HepG2 (cell line): ENCODE results near the gene SLC16A3. TPM values are rescaled to one million over a fixed set of nuclear protein-coding genes. Genes with fewer than 3 reads are reported as not detected.

Experiments
- E2F2 ChIP-seq: sonication (generic); formaldehyde crosslinking; IDR thresholded peaks from 2 replicates; pipeline ENCODE4 v1.4.0; 2020; ENCODE audit warnings: missing genetic modification reagents, borderline replicate concordance
- ELF3 ChIP-seq: IDR thresholded peaks from 2 replicates; pipeline ENCODE4 v1.6.1; 2016; ENCODE audit warnings: missing genetic modification reagents, missing compliant biosample characterization
- GATAD2A ChIP-seq: IDR thresholded peaks from 2 replicates; pipeline ENCODE4 v1.6.1; 2016
- RBAK ChIP-seq: sonication (generic); formaldehyde crosslinking; IDR thresholded peaks from 2 replicates; pipeline ENCODE4 v1.5.1; 2020; ENCODE audit warnings: mild to moderate bottlenecking, missing genetic modification reagents
- SKIL ChIP-seq: sonication (generic); formaldehyde crosslinking; IDR thresholded peaks from 2 replicates; pipeline ENCODE4 v1.8.0; 2022; ENCODE audit warnings: missing genetic modification reagents, mild to moderate bottlenecking, moderate library complexity, borderline replicate concordance
- THYN1 ChIP-seq: sonication (generic); formaldehyde crosslinking; IDR thresholded peaks from 2 replicates; pipeline ENCODE4 v1.8.1; 2023; ENCODE audit warnings: low read depth, mild to moderate bottlenecking, moderate library complexity, missing genetic modification reagents, borderline replicate concordance
- ZBTB2 ChIP-seq: sonication (generic); formaldehyde crosslinking; IDR thresholded peaks from 2 replicates; pipeline ENCODE4 v1.8.0; 2022; ENCODE audit warnings: low read depth, missing genetic modification reagents
- ZNF12 ChIP-seq: sonication (generic); formaldehyde crosslinking; IDR thresholded peaks from 2 replicates; pipeline ENCODE4 v1.5.0; 2020; ENCODE audit warnings: missing genetic modification reagents
- ZNF564 ChIP-seq: sonication (generic); formaldehyde crosslinking; IDR thresholded peaks from 2 replicates; pipeline ENCODE4 v1.8.1; 2023; ENCODE audit warnings: mild to moderate bottlenecking, missing genetic modification reagents
- polyA plus RNA-seq, 8 experiments: library from polyadenylated mRNA; depleted of rRNA in 3 of 8; stranded (reverse) in 7 of 8; unstranded in 1 of 8; fragments of >200 nt; fragmentation: Illumina TruSeq in 4 of 8; extraction: Trizol in 4 of 8; gene quantifications; 2 replicates each; pipeline versions ENCODE4 v1.2.1 to v1.2.3, GENCODE V29; 2011 to 2016; ENCODE audit warnings: low read depth in 4 of 8, missing spikeins in 1 of 8, mixed read lengths in 1 of 8; ENCODE audit not compliant: insufficient read depth in 1 of 8
- total RNA-seq, 5 experiments: library from RNA; depleted of rRNA; stranded (reverse); fragments of >200 nt; fragmentation: Illumina TruSeq; extraction: Trizol; gene quantifications; 2 replicates each; pipeline ENCODE4 v1.2.3, GENCODE V29; 2016; ENCODE audit warnings: low read depth in 1 of 5
- TF ChIP-seq, protein P1 (sequence below): sonication (generic); formaldehyde crosslinking; IDR thresholded peaks from 2 replicates; pipeline ENCODE4 v1.5.1; 2020; ENCODE audit warnings: mild to moderate bottlenecking, missing genetic modification reagents, moderate library complexity
- TF ChIP-seq, protein P2 (sequence below): sonication (generic); formaldehyde crosslinking; IDR thresholded peaks from 2 replicates; pipeline ENCODE4 v1.8.0; 2022; ENCODE audit warnings: mild to moderate bottlenecking, missing genetic modification reagents, borderline replicate concordance
- TF ChIP-seq, protein P3 (sequence below), 2 experiments: sonication (generic) in 1 of 2; formaldehyde crosslinking in 1 of 2; IDR thresholded peaks; 2 replicates each; pipeline versions ENCODE4 v1.4.0 to v1.6.1; 2018 to 2020; ENCODE audit warnings: missing genetic modification reagents in 2 of 2, borderline replicate concordance in 1 of 2, low read depth in 1 of 2, mild to moderate bottlenecking in 1 of 2, missing biosample characterization in 1 of 2

SLC16A3 gene
- total and polyA plus RNA-seq, 2 of the 13 experiments (the other 11 are each of a cell fraction or from before 2014, with no cell fraction given), result 242 to 349 TPM

DNA sequence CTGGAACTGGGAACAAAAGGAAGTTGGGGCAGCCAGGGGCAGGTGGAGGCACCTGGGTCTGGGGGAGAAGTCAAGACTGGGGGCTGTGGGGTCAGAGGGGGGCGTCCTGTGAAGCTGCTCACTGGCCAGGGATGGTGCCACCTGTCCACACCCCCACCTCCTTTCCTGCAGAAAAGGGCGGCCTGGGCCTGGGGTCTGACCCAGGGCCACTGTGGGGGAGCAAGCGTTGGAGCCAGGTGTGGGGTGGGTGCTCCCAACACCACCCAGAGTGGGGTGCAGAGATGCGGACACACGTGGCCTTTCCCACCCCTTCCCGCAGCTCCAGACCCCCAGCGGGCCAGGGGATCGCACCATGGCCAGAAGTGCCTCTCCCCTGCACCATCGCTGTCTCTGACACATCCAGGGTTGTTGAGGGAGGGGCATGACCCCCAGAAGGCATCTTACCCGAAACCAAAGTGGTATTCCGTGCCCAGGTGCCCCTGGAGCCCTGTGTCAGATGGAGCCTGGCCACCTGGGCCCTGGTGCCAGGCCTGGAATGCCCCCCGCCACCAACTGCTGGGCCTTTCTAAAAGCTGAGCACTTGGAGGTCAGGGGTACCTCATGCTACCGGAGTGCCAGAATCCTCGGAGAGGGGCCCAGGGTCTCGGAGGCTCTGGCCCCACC, 2.6 kb upstream of the SLC16A3 start (continued):
- TF ChIP-seq ZBTB2 (no peak), ZNF12 (CRISPR knock-in tag) (no peak), GATAD2A (no peak), ZNF564 (0 out of 2 replicates have a peak, but pooled peaks have one; percentile 1), ELF3 (no peak), RBAK (CRISPR knock-in tag) (no peak), THYN1 (no peak), E2F2 (CRISPR knock-in tag) (no peak), SKIL (no peak)
- TF ChIP-seq, protein P1, sequence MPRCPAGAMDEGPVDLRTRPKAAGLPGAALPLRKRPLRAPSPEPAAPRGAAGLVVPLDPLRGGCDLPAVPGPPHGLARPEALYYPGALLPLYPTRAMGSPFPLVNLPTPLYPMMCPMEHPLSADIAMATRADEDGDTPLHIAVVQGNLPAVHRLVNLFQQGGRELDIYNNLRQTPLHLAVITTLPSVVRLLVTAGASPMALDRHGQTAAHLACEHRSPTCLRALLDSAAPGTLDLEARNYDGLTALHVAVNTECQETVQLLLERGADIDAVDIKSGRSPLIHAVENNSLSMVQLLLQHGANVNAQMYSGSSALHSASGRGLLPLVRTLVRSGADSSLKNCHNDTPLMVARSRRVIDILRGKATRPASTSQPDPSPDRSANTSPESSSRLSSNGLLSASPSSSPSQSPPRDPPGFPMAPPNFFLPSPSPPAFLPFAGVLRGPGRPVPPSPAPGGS (CRISPR knock-in tag), result no peak
- TF ChIP-seq, protein P2, sequence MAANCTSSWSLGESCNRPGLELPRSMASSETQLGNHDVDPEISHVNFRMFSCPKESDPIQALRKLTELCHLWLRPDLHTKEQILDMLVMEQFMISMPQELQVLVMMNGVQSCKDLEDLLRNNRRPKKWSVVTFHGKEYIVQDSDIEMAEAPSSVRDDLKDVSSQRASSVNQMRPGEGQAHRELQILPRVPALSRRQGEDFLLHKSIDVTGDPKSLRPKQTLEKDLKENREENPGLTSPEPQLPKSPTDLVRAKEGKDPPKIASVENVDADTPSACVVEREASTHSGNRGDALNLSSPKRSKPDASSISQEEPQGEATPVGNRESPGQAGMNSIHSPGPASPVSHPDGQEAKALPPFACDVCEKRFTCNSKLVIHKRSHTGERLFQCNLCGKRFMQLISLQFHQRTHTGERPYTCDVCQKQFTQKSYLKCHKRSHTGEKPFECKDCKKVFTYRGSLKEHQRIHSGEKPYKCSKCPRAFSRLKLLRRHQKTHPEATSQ, result no peak
- TF ChIP-seq, protein P3, sequence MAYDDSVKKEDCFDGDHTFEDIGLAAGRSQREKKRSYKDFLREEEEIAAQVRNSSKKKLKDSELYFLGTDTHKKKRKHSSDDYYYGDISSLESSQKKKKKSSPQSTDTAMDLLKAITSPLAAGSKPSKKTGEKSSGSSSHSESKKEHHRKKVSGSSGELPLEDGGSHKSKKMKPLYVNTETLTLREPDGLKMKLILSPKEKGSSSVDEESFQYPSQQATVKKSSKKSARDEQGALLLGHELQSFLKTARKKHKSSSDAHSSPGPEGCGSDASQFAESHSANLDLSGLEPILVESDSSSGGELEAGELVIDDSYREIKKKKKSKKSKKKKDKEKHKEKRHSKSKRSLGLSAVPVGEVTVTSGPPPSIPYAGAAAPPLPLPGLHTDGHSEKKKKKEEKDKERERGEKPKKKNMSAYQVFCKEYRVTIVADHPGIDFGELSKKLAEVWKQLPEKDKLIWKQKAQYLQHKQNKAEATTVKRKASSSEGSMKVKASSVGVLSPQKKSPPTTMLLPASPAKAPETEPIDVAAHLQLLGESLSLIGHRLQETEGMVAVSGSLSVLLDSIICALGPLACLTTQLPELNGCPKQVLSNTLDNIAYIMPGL (CRISPR knock-in tag; IDR thresholded peaks at IDR 0.05; ENCODE audit: borderline replicate concordance in 1 of 2, low read depth in 1 of 2), result 0 out of 4 replicates have a peak, but pooled peaks of 1 of the 2 experiments have one; percentile 13
